GM19468 (cell line): ENCODE measurements around the gene KPTN.

ENCODE experiments used
- ATAC-seq: cut with Tn5 transposase; IDR thresholded peaks from one replicate; pipeline ENCODE4 v1.9.1; 2021; ENCODE audit warnings: mild to moderate bottlenecking, moderate library complexity, moderate number of reproducible peaks; ENCODE audit not compliant: unreplicated experiment; ENCODE audit errors: extremely low read depth

Gene KPTN

GRCh38 chr19:47509973-47510372 lies 26.0 kb upstream of the KPTN start:
- ATAC-seq, result no peak

GRCh38 chr19:47509170-47509847 lies 25.3 kb upstream of the KPTN start:
- ATAC-seq, result no peak

- ATAC-seq, result no peak
Measured at GRCh38 chr19:47508721-47509120, 24.7 kb upstream of the KPTN start.

- no peak for ATAC-seq
Measured at GRCh38 chr19:47507924-47508553, 24.0 kb upstream of the KPTN start.

- no peak for ATAC-seq
Measured at GRCh38 chr19:47507012-47507411, 23.0 kb upstream of the KPTN start.

GRCh38 chr19:47506459-47506858 lies 22.4 kb upstream of the KPTN start:
- no peak for ATAC-seq

- ATAC-seq, result no peak
Measured at GRCh38 chr19:47505506-47505905, 21.5 kb upstream of the KPTN start.

GRCh38 chr19:47503826-47504150 lies 19.8 kb upstream of the KPTN start:
- no peak for ATAC-seq

- ATAC-seq, result no peak
Measured at GRCh38 chr19:47503130-47503825, 19.3 kb upstream of the KPTN start.

- ATAC-seq, result no peak
Measured at GRCh38 chr19:47499863-47500830, 16.1 kb upstream of the KPTN start.

GRCh38 chr19:47499371-47499770 lies 15.4 kb upstream of the KPTN start:
- ATAC-seq, result no peak

GRCh38 chr19:47498561-47498960 lies 14.5 kb upstream of the KPTN start:
- ATAC-seq, result no peak

GRCh38 chr19:47497821-47498520 lies 14.0 kb upstream of the KPTN start:
- ATAC-seq, result no peak

GRCh38 chr19:47497050-47497766 lies 13.2 kb upstream of the KPTN start:
- no peak for ATAC-seq

- ATAC-seq, result no peak
Measured at GRCh38 chr19:47495478-47496372, 11.7 kb upstream of the KPTN start.

GRCh38 chr19:47494729-47495128 lies 10.7 kb upstream of the KPTN start:
- ATAC-seq, result no peak

GRCh38 chr19:47494211-47494547 lies 10.2 kb upstream of the KPTN start:
- no peak for ATAC-seq

GRCh38 chr19:47493378-47494210 lies 9.6 kb upstream of the KPTN start:
- ATAC-seq, result no peak
